NCI-H1105 treated with DMSO at 0.1 percent for 48 hours (cell line): ENCODE results near the gene SOX10.

Experiments used
- DNase-seq: peaks from one replicate; lab custom pipeline; 2025; lab: John Stamatoyannopoulos, UW

The SOX10 gene

GRCh38 chr22:37930270-37930951 is 53.9 kb downstream of the SOX10 start:
- no peak for DNase-seq

- no peak for DNase-seq
Observed at GRCh38 chr22:37929390-37929789, 55.0 kb downstream of the SOX10 start.

DNA sequence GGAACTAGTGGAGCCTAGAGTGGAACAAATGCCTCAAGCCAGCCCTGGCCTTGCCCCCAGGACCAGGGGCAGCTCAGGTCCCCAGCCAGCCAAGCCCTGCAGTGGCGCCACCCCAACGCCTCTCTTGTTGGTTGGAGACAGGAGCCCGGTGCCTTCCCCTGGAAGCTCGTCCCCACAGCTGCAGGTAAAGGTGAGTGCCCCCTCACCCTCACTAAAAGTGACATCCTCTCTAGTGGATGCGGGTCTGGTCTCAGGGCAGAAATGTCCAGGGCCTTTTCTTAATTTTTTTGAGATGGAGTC is 56.8 kb downstream of the SOX10 start:
- DNase-seq, result no peak

DNA sequence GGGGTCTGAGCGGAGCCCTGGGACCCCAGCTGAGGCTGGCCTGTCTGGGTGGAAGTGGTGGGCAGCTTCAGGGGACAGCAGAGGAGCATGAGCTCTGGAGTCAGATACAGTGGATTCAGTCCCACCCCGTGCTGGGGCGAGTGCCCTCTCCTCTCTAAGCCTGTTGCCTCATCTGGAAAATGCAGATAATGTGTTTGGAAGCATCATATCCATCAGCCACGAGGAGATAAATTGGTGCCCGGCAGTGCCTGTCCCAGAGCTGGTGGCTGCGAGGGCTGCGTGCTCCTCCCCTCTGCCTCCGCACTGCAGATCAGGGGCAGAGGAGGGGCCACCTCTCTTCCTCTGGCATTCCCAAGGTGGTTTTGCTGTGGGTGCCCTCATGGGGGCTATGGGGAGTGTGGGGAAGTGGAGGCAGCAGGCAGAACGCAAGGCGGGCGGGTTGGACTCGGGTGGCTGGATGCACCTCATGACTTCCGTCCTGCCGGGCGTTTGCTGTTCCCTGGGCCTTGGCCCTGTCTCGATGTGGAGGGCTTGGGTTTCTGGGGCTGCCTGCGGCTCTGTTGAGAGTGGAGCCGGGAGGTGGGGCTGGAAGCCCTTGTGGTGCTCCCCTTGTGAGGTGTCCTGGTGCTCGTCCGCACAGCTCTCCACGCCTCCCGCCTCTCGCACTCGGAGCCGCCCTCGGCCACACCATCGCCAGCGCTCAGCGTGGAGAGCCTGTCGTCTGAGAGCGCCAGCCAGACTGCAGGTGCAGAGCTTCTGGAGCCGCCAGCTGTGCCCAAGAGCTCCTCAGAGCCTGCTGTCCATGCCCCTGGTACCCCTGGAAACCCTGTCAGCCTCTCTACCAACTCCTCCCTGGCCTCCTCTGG is 57.4 kb downstream of the SOX10 start:
- no peak for DNase-seq

GRCh38 chr22:37926358-37926757 is 58.0 kb downstream of the SOX10 start:
- no peak for DNase-seq

- no peak for DNase-seq
Observed at GRCh38 chr22:37925767-37926166, 58.6 kb downstream of the SOX10 start.

- DNase-seq, result no peak
Observed at GRCh38 chr22:37925330-37925729, 59.0 kb downstream of the SOX10 start.

- DNase-seq, result no peak
Observed at GRCh38 chr22:37924386-37925065, 59.8 kb downstream of the SOX10 start.

GRCh38 chr22:37923927-37924326 is 60.4 kb downstream of the SOX10 start:
- DNase-seq, result no peak
